WI38 (cell line): ENCODE data around the gene CTSL.

Experiments used
- H3K4me3 ChIP-seq: 2 replicates; pipeline ENCODE4 v1.5.1; 2011; ENCODE audit warnings: low read depth, mild to moderate bottlenecking, control low read depth, low read length
- CTCF ChIP-seq: IDR thresholded peaks from 2 replicates; pipeline ENCODE4 v1.5.1; 2012; ENCODE audit warnings: low read depth, mild to moderate bottlenecking, control low read depth, low read length

The CTSL gene

GRCh38 chr9:87778996-87779395, 53.1 kb downstream of the CTSL start:
- H3K4me3 ChIP-seq: no peak overlapping the region
- no peak for TF ChIP-seq CTCF
